GM10847 (cell line): ENCODE data around the gene CD300C.

Experiments
- POLR2A ChIP-seq: IDR thresholded peaks from 2 replicates; pipeline ENCODE4 v1.6.1; 2011; ENCODE audit not compliant: insufficient read length; ENCODE audit errors: extremely low read depth

Gene CD300C

GRCh38 chr17:74568106-74568873, 22.4 kb upstream of the CD300C start:
- TF ChIP-seq POLR2A: no peak

- no peak for TF ChIP-seq POLR2A
These were observed 21.5 kb upstream of the CD300C start, which contains the start of gene CD300H for GRCh38 chr17:74567397-74567796. CD300H (minus strand) TSS chr17:74567509.

GRCh38 chr17:74566132-74566753, 20.3 kb upstream of the CD300C start:
- TF ChIP-seq POLR2A: no peak

GRCh38 chr17:74565126-74565525, 19.2 kb upstream of the CD300C start:
- TF ChIP-seq POLR2A: no peak

GRCh38 chr17:74563358-74563757, 17.4 kb upstream of the CD300C start:
- TF ChIP-seq POLR2A: no peak

GRCh38 chr17:74561586-74561985, 15.7 kb upstream of the CD300C start:
- TF ChIP-seq POLR2A: no peak

- TF ChIP-seq POLR2A: no peak
These were observed 13.1 kb upstream of the CD300C start for GRCh38 chr17:74558882-74559519.

GRCh38 chr17:74555427-74555940, 9.6 kb upstream of the CD300C start:
- no peak for TF ChIP-seq POLR2A

- no peak for TF ChIP-seq POLR2A
These were observed 9.0 kb upstream of the CD300C start for GRCh38 chr17:74554909-74555308.

- TF ChIP-seq POLR2A: no peak
These were observed 6.1 kb upstream of the CD300C start for GRCh38 chr17:74552037-74552436.

GRCh38 chr17:74550602-74551001, 4.7 kb upstream of the CD300C start:
- no peak for TF ChIP-seq POLR2A

GRCh38 chr17:74549343-74549742, 3.4 kb upstream of the CD300C start:
- no peak for TF ChIP-seq POLR2A

- TF ChIP-seq POLR2A: no peak
These were observed 1.8 kb upstream of the CD300C start for GRCh38 chr17:74547736-74548135.

- TF ChIP-seq POLR2A: no peak
These were observed 1.3 kb upstream of the CD300C start for GRCh38 chr17:74547264-74547663.

GRCh38 chr17:74546586-74546985, 671 bp upstream of the CD300C start:
- TF ChIP-seq POLR2A: no peak

GRCh38 chr17:74544991-74545842, 698 bp downstream of the CD300C start:
- no peak for TF ChIP-seq POLR2A
